H54 (cell line): ENCODE measurements around the gene GEMIN4.

Experiments
- DNase-seq: peaks from one replicate; pipeline ENCODE4 v3.0.0; 2011; ENCODE audit warnings: low spot score, mixed read lengths; ENCODE audit not compliant: insufficient read length
- FAIRE-seq: peaks from 3 replicates; lab custom pipeline; 2011; peaks lifted over from hg19 to GRCh38; lab: Jason Lieb, UNC
- POLR2A ChIP-seq: IDR thresholded peaks from 2 replicates; pipeline ENCODE4 v1.6.1; 2011; ENCODE audit warnings: low read depth, mild to moderate bottlenecking, low read length

GEMIN4 gene

DNA sequence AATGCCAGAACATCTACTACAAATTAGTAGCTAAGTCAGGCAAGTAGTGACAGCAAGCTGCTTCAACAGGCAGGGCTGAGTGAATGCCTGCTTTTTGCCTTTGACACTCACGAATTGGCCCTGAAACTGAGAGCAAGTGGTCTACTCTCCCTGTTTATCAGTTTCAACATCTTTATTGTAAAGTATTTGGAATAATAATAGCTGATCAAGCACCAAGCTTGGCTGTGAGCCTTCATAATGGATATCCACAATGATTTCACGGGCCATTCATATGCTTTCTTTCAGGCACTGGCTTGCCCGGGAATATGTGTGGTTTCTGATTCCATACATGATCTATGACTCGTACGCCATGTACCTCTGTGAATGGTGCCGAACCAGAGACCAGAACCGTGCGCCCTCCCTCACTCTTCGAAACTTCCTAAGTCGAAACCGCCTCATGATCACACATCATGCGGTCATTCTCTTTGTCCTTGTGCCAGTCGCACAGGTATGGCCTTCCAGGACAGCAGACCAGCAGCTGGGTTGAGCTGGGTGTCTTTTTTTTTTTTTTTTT lies 14.4 kb downstream of the GEMIN4 start:
- TF ChIP-seq POLR2A: no peak
- FAIRE-seq: no peak

DNA sequence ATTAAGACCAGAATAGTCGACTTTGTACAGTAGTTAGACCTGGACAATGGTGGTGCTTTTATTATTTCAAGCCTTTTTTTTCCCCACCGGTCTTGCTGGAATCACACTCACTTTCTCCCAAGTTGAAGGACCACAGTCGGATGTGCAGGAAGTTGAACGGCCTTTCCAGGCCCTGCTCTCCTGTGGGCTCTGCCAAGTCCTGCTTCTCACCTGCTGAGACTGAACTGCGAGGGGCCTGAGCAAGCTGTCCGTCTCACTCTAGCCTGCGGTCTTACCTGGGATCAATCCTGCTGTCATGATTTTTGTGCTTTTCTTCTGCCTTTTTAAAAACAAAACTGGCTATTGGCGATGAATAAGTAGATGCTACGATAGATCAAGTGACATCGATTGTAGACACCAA lies 18.3 kb downstream of the GEMIN4 start:
- FAIRE-seq (no peak), DNase-seq (no peak)
- TF ChIP-seq POLR2A: no peak

More for the DNA sequence above, 14.4 kb downstream of the GEMIN4 start:
- DNase-seq: no peak

DNA sequence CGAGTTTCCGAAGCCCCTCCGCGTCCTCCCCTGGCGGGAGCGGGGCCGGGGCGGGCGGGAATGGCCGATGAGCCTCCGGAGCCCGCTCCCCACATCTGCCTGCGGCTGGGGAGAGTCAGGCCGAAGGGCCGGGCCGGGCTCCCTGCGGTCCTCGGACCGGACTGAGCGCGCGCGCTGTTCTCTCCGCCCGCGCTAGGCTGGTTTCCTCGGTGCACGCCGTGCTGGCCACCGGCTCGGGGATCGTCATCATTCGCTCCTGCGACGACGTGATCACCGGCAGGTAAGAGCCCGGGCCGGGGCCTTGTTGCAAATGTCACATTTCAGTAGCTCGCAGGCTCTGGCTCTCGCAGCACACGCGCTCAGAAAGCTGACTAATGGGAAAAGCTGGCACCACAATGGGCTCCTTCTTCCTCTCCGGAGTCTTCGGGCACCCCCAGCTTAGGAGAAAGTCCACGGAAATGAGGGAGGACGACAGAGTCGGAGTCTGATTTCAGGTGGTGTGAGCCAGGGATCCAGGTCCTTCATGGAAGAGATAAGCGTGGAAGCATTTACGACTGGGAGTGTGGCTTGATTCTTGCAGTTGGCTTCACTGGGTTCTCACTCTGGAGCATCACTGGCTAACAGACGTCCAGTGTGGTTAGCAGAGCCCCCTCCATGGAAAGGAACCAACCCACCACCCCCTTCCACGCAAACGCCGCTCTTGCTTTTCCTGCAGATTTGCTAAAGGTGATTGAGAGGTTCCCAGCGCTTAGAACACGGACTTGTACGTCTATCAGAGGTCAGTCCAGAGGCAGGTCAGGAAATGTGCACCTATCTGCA lies 19.0 kb downstream of the GEMIN4 start:
- FAIRE-seq (no peak), DNase-seq (no peak)
- no peak; the same call in 1 of the 2 replicates for TF ChIP-seq POLR2A

DNA sequence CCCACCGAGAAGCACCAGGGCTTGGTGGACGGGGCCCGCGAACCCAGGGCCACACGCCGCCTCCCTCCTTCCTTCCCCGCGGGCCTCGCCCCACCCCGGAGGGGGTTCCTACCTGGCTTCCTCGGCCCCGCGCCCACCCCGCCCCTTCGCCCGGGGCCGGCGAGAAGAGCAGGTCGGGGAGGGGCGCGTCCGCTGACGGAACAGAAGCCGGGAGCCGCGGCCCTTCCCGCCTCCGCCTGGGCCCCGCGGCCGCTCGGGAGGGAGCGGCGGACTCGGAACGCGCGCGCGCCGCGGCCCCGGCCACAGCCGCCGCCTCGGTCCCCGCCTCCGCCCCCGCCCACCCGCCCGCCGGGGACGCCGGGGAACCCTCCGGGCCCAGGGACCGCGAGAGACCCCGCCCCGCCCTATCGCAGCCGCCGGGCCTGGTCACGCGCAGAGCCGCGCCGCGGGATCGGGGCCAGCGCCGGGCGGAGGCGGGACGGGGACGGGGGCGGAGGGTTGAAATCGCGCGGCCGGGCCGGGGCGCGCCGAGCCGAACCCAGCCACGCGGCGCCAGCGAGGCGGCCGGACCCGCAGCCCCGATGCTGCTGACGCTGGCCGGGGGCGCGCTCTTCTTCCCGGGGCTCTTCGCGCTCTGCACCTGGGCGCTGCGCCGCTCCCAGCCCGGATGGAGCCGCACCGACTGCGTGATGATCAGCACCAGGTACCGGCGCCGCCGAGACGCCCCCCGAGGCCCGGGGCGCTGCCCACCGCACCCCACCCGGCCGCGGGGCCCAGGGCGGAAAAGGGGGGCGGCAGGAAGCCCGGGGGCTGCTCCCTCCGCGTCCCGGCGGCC lies 19.8 kb downstream of the GEMIN4 start, which contains the start of gene TLCD3A:
TSS of gene TLCD3A (plus strand) at position 530 of the 835 bp plus-strand sequence. CDS start at position 582, 52 bp downstream.
- DNase-seq (peak; percentile 69), FAIRE-seq (no peak)
- TF ChIP-seq POLR2A: peak; percentile 52

GRCh38 chr17:731644-732066 lies 20.4 kb downstream of the GEMIN4 start:
- TF ChIP-seq POLR2A: no peak
- no peak for FAIRE-seq
- no peak for DNase-seq

DNA sequence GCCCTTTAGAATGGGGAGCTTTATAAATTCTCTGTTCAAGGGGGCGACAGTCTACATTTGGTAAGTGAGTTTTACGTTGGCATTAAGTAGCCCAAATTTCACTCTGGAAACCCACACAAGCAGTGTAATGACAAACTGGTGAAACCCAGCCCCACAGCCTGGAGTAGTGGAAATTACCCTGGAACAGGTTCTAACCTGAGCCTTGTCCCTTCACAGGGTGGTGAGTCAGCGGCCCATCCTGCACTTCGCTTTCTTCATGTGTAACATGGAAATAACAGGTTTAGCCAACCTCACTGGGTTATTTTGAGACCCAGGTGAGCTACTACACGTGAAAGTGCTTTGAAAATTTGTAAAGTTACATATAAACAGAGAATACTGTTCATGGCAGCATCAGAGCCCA lies 23.2 kb downstream of the GEMIN4 start:
- DNase-seq (no peak), FAIRE-seq (no peak)
- no peak for TF ChIP-seq POLR2A

GRCh38 chr17:726271-726919 lies 25.7 kb downstream of the GEMIN4 start:
- FAIRE-seq (no peak), DNase-seq (no peak)
- TF ChIP-seq POLR2A: no peak

- TF ChIP-seq POLR2A: no peak
- FAIRE-seq (no peak), DNase-seq (no peak)
Measured at GRCh38 chr17:725746-726145, 26.3 kb downstream of the GEMIN4 start.

DNA sequence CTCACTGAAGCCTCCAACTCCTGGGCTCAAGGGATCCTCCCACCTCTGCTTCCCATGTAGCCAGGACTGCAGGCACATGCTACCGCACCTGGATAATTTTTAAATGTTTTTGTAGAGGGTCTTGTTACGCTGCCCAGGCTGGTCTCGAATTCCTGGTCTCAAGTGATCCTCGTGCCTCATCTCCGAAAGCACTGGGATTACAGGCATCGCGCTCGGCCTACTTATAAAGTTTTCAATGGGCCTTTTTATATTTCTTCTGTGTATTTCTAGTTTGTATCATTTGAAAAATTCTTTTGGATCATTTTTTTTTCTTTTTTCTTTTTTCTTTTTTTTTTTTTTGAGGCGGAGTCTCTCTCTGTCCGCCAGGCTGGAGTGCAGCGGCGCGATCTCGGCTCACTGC lies 27.0 kb downstream of the GEMIN4 start:
- no peak for DNase-seq
- no peak for FAIRE-seq
- TF ChIP-seq POLR2A: no peak

DNA sequence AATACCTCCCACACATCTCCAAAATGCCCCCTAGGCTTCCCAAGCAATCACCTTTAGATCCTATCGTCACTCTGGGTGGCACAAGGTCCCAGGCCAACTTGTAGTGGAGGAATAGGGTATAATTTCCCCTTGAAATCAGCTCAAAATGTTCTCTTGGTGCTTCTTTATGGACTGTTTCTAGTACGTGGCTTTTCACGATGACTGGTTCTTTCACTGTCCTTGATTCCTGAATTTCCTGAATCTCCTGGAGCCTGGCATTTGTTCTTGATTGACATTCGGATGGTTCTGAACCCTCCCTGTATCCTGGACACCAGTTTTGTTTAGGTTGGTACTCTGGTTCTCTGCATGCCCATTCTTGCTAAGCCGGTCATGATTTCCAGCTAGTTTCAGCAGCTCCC lies 30.5 kb downstream of the GEMIN4 start:
- FAIRE-seq (no peak), DNase-seq (no peak)
- TF ChIP-seq POLR2A: no peak

DNA sequence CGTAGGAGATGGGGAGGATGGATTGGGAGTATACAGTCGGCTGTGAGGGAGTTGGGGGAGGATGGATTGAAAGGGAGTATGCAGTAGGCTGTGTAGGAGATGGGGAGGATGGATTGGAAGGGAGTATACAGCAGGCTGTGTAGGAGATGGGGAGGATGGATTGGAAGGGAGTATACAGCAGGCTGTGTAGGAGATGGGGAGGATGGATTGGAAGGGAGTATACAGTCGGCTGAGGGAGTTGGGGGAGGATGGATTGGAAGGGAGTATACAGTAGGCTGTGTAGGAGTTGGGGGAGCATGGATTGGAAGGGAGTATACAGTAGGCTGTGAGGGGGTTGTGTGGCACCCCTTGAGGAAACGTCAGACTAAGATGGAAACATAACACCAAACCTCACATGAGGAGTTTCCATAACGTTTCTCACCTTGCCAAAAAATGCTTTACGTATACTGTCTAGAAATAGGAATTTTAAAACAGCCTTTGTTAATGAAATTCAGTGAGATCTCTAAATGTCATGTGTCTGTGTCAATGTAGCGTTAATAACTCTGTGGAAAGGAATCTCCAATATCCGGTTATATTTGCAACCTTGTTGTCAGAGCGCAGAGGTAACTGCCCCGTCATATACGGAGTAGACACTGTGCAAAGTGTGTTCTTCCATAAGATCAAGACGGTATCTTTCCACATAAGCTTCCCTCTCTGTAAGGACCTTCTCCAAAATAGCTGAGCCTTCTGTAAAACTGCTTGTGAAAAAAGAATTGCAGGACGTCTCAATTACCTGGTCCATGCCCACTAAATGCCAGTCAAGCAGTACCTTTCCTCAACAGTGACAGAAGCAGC lies 31.1 kb downstream of the GEMIN4 start:
- no peak for DNase-seq
- no peak for TF ChIP-seq POLR2A
- FAIRE-seq: no peak

GRCh38 chr17:718075-718474 lies 34.0 kb downstream of the GEMIN4 start:
- no peak for DNase-seq

DNA sequence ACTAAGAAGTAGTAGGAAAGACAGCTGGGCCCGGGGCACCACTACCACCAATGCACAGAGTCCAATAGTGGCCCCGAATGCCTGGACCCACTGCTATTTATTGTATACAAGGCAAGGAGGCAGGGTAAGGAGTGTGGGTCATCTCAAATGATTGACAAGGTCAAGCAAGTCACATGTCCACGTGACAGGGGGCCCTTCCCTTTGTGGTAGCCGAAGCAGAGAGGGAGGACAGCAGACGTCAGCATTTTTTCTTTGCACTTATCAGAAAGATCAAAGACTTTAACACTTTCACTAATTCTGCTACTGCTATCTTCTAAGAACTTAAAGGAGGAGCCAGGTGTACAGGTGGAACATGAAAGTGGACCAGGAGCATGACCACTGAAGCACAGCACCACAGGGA lies 43.9 kb downstream of the GEMIN4 start:
- TF ChIP-seq POLR2A: no peak
- DNase-seq: no peak

More at GRCh38 chr17:718075-718474, 34.0 kb downstream of the GEMIN4 start:
- FAIRE-seq: no peak
- TF ChIP-seq POLR2A: no peak

More for the DNA sequence above, 43.9 kb downstream of the GEMIN4 start:
- no peak for FAIRE-seq
